Measurements from ENCODE around the gene ATP8B4. TPM values are rescaled to one million over a fixed set of nuclear protein-coding genes. Genes with fewer than 3 reads are reported as not detected.

Gene ATP8B4
- polyA plus RNA-seq, 1 donor (not counting 4 experiments of a cell fraction or from before 2014, with no cell fraction given), result 0.05 TPM

GRCh38 chr15:50120729-50121128 lies 1.7 kb upstream of the ATP8B4 start:
- no peak overlapping the region for H2AFZ ChIP-seq (ENCODE audit: control insufficient read depth, low read length)
- H3K9me1 ChIP-seq (ENCODE audit: control insufficient read depth, extremely low read depth, insufficient read depth, low read length), result no peaks in the 10 kb centered on the region
- dilution Hi-C loops (cut with MboI; ENCODE audit: extremely low pct_ligation_motif_present, low sequenced_read_pairs), result no loop called here
- no peaks in the 10 kb centered on the region for H3K9me3 ChIP-seq (ENCODE audit: control insufficient read depth, low read depth, low read length)
- no peaks in the 10 kb centered on the region for H3K27me3 ChIP-seq (ENCODE audit: control insufficient read depth, extremely low read depth, insufficient read depth, low read length)
- H3K79me2 ChIP-seq (ENCODE audit: control insufficient read depth, insufficient read depth, low read length), result no peaks in the 10 kb centered on the region
- H3K4me2 ChIP-seq (ENCODE audit: control insufficient read depth, extremely low read depth, insufficient read depth, low read depth, low read length), result no peak overlapping the region
- H3K36me3 ChIP-seq (ENCODE audit: control insufficient read depth in 2 of 2, extremely low read depth in 1 of 2, insufficient read depth in 2 of 2, low read length in 2 of 2), result no peaks in the 10 kb centered on the region
- TF ChIP-seq EZH2 (IDR thresholded peaks at IDR 0.05; ENCODE audit: low read length), result no peak
- no peak for TF ChIP-seq CTCF (optimal IDR thresholded peaks at IDR 0.05 in 1 of 3, IDR thresholded peaks at IDR 0.05 in 1 of 3, conservative IDR thresholded peaks at IDR 0.05 in 1 of 3; ENCODE audit: extremely low read depth in 1 of 3, insufficient read depth in 2 of 3, low read length in 3 of 3)
- H3K4me3 ChIP-seq (ENCODE audit: control insufficient read depth in 2 of 3, extremely low read depth in 1 of 3, insufficient read depth in 2 of 3, low read depth in 1 of 3, low read length in 3 of 3), result no peak overlapping the region
- no peak for DNase-seq (ENCODE audit: low read depth, low spot score)
- H3K27ac ChIP-seq (ENCODE audit: control insufficient read depth, insufficient read depth, low read length), result no peak overlapping the region
- no peaks in the 10 kb centered on the region for H3K4me1 ChIP-seq (ENCODE audit: control insufficient read depth, extremely low read depth, insufficient read depth, low read length)
- FAIRE-seq, result no peak
- H3K9ac ChIP-seq (ENCODE audit: control insufficient read depth, extremely low read depth, insufficient read depth, low read length), result no peak overlapping the region
- no peaks in the 10 kb centered on the region for H4K20me1 ChIP-seq (ENCODE audit: control insufficient read depth, extremely low read depth, insufficient read depth, low read length)

GRCh38 chr15:50117431-50118027 lies 1.5 kb downstream of the ATP8B4 start:
- Histone ChIP-seq H3K27ac (ENCODE audit: control insufficient read depth, insufficient read depth, low read length) (no peak overlapping the region), H4K20me1 (ENCODE audit: control insufficient read depth, extremely low read depth, insufficient read depth, low read length) (no peaks in the 10 kb centered on the region), H3K4me3 (ENCODE audit: control insufficient read depth in 2 of 3, extremely low read depth in 1 of 3, insufficient read depth in 2 of 3, low read depth in 1 of 3, low read length in 3 of 3) (no peak overlapping the region), H3K4me1 (ENCODE audit: control insufficient read depth, extremely low read depth, insufficient read depth, low read length) (no peaks in the 10 kb centered on the region), H3K36me3 (ENCODE audit: control insufficient read depth in 2 of 2, extremely low read depth in 1 of 2, insufficient read depth in 2 of 2, low read length in 2 of 2) (no peaks in the 10 kb centered on the region), H3K9me1 (ENCODE audit: control insufficient read depth, extremely low read depth, insufficient read depth, low read length) (no peaks in the 10 kb centered on the region), H3K79me2 (ENCODE audit: control insufficient read depth, insufficient read depth, low read length) (no peaks in the 10 kb centered on the region), H3K27me3 (ENCODE audit: control insufficient read depth, extremely low read depth, insufficient read depth, low read length) (no peaks in the 10 kb centered on the region), H3K9me3 (ENCODE audit: control insufficient read depth, low read depth, low read length) (no peaks in the 10 kb centered on the region), H3K9ac (ENCODE audit: control insufficient read depth, extremely low read depth, insufficient read depth, low read length) (no peak overlapping the region), H3K4me2 (ENCODE audit: control insufficient read depth, extremely low read depth, insufficient read depth, low read depth, low read length) (no peak overlapping the region), H2AFZ (ENCODE audit: control insufficient read depth, low read length) (no peak overlapping the region)
- TF ChIP-seq EZH2 (IDR thresholded peaks at IDR 0.05; ENCODE audit: low read length), result no peak
- no peak for TF ChIP-seq CTCF (optimal IDR thresholded peaks at IDR 0.05 in 1 of 3, IDR thresholded peaks at IDR 0.05 in 1 of 3, conservative IDR thresholded peaks at IDR 0.05 in 1 of 3; ENCODE audit: extremely low read depth in 1 of 3, insufficient read depth in 2 of 3, low read length in 3 of 3)
- FAIRE-seq (no peak), DNase-seq (ENCODE audit: low read depth, low spot score) (no peak)
- dilution Hi-C loops (cut with MboI; ENCODE audit: extremely low pct_ligation_motif_present, low sequenced_read_pairs), result no loop called here
